ENCODE data around the gene CELF5.

DNA sequence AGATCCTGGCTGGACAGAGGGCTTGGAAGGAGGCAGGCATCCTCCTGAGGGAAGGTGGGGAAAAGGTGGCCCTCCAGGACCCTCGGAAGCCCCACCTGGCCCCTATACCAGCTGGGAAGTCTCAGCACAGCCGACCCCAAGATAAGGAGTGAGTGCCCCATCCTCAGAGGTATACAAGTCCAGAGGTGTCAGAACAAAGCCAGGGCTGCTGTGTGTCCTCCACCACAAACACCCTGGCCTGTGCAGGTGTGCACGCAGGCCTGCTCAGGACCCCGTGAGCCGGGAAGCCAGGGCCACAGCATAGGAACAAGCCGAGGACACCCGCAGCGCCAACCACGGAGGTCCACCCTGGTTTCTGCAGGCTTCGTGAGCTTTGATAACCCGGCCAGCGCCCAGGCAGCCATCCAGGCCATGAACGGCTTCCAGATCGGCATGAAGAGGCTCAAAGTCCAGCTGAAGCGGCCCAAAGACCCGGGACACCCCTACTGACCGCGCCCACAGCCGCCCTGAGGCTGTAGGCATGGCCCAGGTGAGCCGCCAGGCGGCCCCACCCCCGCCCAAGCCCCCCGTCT, 68.6 kb downstream of the CELF5 start:
- no peak for TF ChIP-seq POLR2A (IDR thresholded peaks at IDR 0.05)
- TF ChIP-seq, protein P1, sequence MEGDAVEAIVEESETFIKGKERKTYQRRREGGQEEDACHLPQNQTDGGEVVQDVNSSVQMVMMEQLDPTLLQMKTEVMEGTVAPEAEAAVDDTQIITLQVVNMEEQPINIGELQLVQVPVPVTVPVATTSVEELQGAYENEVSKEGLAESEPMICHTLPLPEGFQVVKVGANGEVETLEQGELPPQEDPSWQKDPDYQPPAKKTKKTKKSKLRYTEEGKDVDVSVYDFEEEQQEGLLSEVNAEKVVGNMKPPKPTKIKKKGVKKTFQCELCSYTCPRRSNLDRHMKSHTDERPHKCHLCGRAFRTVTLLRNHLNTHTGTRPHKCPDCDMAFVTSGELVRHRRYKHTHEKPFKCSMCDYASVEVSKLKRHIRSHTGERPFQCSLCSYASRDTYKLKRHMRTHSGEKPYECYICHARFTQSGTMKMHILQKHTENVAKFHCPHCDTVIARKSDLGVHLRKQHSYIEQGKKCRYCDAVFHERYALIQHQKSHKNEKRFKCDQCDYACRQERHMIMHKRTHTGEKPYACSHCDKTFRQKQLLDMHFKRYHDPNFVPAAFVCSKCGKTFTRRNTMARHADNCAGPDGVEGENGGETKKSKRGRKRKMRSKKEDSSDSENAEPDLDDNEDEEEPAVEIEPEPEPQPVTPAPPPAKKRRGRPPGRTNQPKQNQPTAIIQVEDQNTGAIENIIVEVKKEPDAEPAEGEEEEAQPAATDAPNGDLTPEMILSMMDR (IDR thresholded peaks at IDR 0.05): no peak
